Mucosa of rectum (tissue), 2 donors: ENCODE results near the gene MTO1.
"Not testable (repeated sequence)": the region's sequence is repeated elsewhere in the genome, so short reads cannot be mapped to it uniquely, and the experiment has no call there.

Experiments
- H3K27ac ChIP-seq, 2 donors: one replicate each; pipeline ENCODE4 v1.7.0; 2013; ENCODE audit warnings: inconsistent platforms in 2 of 2, low read depth in 2 of 2, low read length in 2 of 2
- H3K27me3 ChIP-seq, 2 donors: one replicate each; pipeline ENCODE4 v1.7.0; 2013; ENCODE audit warnings: low read length in 2 of 2; ENCODE audit not compliant: control insufficient read depth in 2 of 2, insufficient read depth in 2 of 2
- H3K36me3 ChIP-seq, 2 donors: one replicate each; pipeline ENCODE4 v1.7.0; 2013; ENCODE audit warnings: low read length in 2 of 2; ENCODE audit not compliant: control insufficient read depth in 2 of 2, insufficient read depth in 2 of 2
- H3K4me1 ChIP-seq, 2 donors: one replicate each; pipeline ENCODE4 v1.7.0; 2013; ENCODE audit warnings: low read length in 2 of 2, mild to moderate bottlenecking in 1 of 2; ENCODE audit not compliant: control insufficient read depth in 2 of 2, insufficient read depth in 2 of 2
- H3K4me3 ChIP-seq, 2 donors: one replicate each; pipeline ENCODE4 v1.7.0; 2013; ENCODE audit warnings: low read length in 2 of 2
- H3K9ac ChIP-seq, 2 donors: one replicate each; pipeline ENCODE4 v1.7.0; 2013; ENCODE audit warnings: low read length in 2 of 2, low read depth in 1 of 2, mild to moderate bottlenecking in 1 of 2
- H3K9me3 ChIP-seq, 2 donors: one replicate each; pipeline ENCODE4 v1.7.0; 2013; ENCODE audit warnings: low read length in 2 of 2; ENCODE audit not compliant: control insufficient read depth in 2 of 2
- donor health status: healthy.
- donor health status: Normal muscosa, but diverticular disease.

MTO1 gene

DNA sequence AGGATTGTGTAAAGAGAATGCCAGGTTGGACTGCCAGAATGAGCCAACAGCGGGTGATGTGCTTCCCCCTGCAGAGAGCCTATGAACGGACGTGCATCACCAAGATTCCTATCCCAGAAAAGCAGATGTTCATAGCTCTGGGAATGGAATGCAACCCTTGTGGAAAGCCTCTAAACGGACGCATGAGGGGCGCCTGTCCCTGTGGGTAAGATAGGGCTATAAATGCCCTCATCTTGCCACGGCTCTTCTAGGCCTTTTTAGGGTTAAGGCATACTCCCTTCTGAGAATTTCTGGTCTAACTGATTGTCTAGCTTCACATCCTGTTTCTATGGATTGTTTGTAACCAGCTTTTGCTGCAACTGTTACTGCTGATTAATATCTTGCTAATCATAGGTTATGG is 2.1 kb upstream of the MTO1 start:
- H3K36me3 ChIP-seq, H3K27me3 ChIP-seq, H3K4me1 ChIP-seq, H3K9me3 ChIP-seq, H3K27ac ChIP-seq, H3K4me3 ChIP-seq, H3K9ac ChIP-seq: not testable (repeated sequence)

DNA sequence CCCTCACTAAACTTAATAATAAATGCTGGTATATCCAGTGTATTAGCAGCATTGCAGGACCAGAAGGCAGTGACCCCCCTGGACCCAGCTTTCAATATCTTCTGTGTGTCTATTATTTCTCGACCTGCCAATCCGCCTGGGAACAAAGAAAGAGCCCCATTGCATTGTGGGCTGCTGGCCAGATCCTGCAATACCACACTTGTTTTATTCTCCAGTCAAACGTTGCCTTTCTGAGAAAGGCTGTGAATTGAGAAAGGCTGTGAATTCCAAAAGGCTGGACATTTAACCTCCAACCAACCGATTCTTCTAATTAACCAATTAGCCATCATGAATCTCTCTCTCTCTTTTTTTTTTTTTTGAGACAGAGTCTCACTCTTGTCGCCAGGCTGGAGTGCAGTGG is 1.5 kb upstream of the MTO1 start:
- no peak overlapping the region for H3K27ac ChIP-seq
- H3K9me3 ChIP-seq, result no peaks in the 10 kb centered on the region
- peaks cover 0 to 3% of the 10 kb centered on the region in 2 donors for H3K36me3 ChIP-seq
- peaks cover 0 to 2% of the 10 kb centered on the region in 2 donors for H3K4me1 ChIP-seq
- no peaks in the 10 kb centered on the region for H3K27me3 ChIP-seq
- H3K4me3 ChIP-seq, result no peak overlapping the region
- H3K9ac ChIP-seq, result no peak overlapping the region

DNA sequence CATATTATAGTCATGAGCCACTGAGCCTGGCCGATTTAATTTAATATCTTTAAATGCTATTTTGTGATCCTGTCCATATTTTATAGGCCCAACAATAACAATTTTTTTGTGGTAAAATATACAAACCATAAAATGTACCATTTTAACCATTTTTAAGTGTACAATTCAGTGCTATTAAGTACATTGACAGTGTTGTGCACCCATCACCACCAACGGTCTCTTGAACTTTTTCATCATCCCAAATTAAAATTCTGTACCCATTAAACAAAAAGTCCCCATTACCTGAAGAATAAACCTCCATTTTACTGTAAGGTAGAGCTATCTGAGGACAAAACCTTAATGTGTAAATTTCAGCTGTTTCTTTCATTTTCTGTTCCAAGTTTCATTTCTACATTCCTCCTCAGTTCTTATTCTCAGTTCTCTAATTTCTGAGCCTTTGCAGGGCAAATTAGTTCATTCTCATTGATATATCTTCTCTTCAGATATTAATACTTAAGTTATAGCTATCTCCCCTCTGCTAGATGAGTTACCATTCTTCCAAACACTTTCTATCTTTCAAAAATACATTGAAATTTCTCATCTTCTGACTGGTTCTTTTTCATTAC is 10.3 kb downstream of the MTO1 start:
- peaks cover 38 to 50% of the 10 kb centered on the region in 2 donors for H3K36me3 ChIP-seq

DNA sequence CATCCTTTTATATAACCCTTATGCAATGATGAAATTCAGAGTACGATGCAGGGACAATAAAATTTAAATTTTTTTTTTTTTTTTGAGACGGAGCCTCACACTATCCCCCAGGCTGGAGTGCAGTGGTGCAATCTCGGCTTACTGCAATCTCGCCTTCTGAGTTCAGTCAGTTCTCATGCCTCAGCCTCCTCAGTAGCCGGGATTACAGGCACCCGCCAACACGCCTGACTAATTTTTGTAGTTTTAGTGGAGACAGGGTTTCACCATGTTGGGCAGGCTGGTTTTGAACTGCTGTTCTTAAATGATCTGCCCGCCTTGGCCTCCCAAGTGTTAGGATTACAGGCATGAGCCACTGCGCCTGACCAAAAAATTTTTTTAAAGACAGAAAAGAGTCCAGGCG is 15.2 kb downstream of the MTO1 start:
- H3K4me3 ChIP-seq, result no peak overlapping the region
- H3K36me3 ChIP-seq, result peaks cover 42 to 51% of the 10 kb centered on the region in 2 donors
- no peaks in the 10 kb centered on the region for H3K27me3 ChIP-seq
- no peak overlapping the region for H3K9ac ChIP-seq
- no peaks in the 10 kb centered on the region for H3K9me3 ChIP-seq
- no peaks in the 10 kb centered on the region for H3K4me1 ChIP-seq
- no peak overlapping the region for H3K27ac ChIP-seq

More for the DNA sequence above, 10.3 kb downstream of the MTO1 start:
- Histone ChIP-seq H3K9ac (no peak overlapping the region), H3K4me3 (no peak overlapping the region), H3K27me3 (no peaks in the 10 kb centered on the region), H3K9me3 (no peaks in the 10 kb centered on the region), H3K4me1 (no peaks in the 10 kb centered on the region), H3K27ac (peak overlapping the region in 1 of 2 donors; percentile 56)

DNA sequence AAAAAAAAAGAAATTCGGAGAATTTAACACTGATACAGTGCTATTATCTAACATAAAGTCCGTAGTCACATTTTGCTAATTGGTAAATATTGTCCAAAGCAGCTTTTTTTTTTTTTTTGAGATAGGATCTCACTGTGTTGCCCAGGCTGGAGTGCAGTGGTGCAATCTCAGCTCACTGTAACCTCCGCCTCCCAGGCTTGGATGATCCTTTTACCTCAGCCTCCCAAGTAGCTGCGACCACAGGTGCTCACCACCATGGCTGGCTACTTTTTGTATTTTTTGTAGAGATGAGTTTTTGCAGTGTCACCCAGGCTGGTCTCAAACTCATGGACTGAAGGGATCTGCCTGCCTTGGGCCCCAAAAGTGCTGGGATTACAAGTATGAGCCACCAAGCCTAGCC is 15.9 kb downstream of the MTO1 start:
- Histone ChIP-seq H3K4me1 (no peaks in the 10 kb centered on the region), H3K4me3 (no peak overlapping the region), H3K27ac (no peak overlapping the region), H3K36me3 (peaks cover 42 to 52% of the 10 kb centered on the region in 2 donors), H3K9me3 (no peaks in the 10 kb centered on the region), H3K27me3 (no peaks in the 10 kb centered on the region), H3K9ac (no peak overlapping the region)

DNA sequence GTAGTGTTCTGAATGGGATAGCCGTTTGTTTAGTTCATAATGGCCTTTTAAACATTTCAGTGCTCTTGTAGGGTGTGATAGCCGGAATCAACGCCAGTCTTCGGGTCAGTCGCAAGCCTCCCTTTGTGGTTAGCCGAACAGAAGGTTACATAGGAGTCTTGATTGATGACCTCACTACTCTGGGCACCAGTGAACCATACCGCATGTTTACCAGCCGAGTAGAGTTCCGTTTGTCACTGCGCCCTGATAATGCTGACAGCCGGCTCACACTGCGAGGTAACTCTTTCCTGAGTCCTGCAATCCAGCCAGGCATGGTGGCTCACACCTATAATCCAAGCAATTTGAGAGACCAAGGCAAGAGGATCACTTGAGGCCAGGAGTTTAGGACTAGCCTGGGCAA is 20.4 kb downstream of the MTO1 start:
- Histone ChIP-seq H3K36me3 (peaks cover 53 to 57% of the 10 kb centered on the region in 2 donors), H3K9me3 (no peaks in the 10 kb centered on the region), H3K27me3 (no peaks in the 10 kb centered on the region), H3K27ac (no peak overlapping the region), H3K4me3 (no peak overlapping the region), H3K9ac (no peak overlapping the region), H3K4me1 (no peaks in the 10 kb centered on the region)

DNA sequence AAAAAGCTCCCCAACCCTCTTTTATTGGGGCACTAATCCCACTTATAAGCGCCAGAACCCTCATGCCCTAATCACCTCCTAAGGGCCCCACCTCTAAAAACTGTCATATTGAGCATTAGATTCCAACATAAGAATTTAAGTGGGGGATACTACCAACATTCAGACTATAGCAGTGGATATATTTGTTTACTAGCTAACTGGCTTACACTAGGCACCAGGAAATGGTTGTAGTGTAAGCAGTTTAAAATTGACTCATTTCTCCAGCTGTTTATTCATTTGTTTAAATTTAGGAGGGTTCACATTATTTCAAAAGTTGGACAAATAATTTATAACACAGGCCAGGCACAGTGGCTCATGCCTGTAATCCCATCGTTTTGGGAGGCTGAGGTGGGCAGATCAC is 22.9 kb downstream of the MTO1 start:
- Histone ChIP-seq H3K4me1 (no peaks in the 10 kb centered on the region), H3K27me3 (no peaks in the 10 kb centered on the region), H3K27ac (no peak overlapping the region), H3K9me3 (no peaks in the 10 kb centered on the region), H3K4me3 (no peak overlapping the region), H3K36me3 (peaks cover 66 to 69% of the 10 kb centered on the region in 2 donors), H3K9ac (no peak overlapping the region)

DNA sequence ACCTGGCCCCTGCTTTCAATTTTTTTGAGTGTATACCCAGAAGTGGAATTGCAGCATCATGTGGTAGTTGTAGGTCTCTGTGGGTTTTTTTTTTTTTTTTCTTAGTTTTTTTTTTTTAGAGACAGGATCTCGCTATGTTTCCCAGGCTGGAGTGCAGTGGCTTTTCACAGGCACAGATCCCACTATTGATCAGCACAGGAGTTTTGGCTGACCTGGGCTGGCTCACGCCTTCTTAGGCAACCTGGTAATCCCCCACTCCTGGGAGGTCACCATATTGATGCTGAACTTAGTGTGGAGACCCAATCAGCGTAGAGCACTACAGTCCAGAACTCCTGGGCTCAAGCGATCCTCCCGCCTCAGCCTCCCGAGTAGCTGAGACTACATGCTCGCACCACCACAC is 25.9 kb downstream of the MTO1 start:
- Histone ChIP-seq H3K27me3 (no peaks in the 10 kb centered on the region), H3K27ac (no peak overlapping the region), H3K36me3 (peaks cover 47 to 50% of the 10 kb centered on the region in 2 donors), H3K4me1 (no peaks in the 10 kb centered on the region), H3K4me3 (no peak overlapping the region), H3K9ac (no peak overlapping the region), H3K9me3 (no peaks in the 10 kb centered on the region)

DNA sequence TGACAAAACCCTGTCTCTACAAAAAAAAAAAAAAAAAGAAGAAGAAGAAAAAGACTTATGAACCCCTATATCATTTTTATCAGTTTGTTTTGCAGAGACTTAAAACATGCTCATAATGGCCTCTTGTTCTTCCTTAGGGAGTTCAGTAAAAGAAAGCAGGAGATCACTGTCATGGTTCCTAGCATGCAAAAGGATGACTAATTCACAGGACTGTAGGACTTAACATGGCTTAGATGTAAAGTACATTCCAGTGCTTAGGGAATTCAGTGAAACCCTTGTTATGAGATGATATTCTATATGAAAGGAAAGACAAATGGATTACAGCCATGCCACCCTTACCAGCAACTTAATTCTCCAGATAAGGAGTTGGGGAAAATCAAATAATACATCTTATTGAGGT is 29.8 kb downstream of the MTO1 start:
- Histone ChIP-seq H3K27ac (no peak overlapping the region), H3K4me1 (no peaks in the 10 kb centered on the region), H3K4me3 (no peak overlapping the region), H3K27me3 (no peaks in the 10 kb centered on the region), H3K9me3 (no peaks in the 10 kb centered on the region), H3K9ac (no peak overlapping the region), H3K36me3 (peaks cover 42 to 44% of the 10 kb centered on the region in 2 donors)

DNA sequence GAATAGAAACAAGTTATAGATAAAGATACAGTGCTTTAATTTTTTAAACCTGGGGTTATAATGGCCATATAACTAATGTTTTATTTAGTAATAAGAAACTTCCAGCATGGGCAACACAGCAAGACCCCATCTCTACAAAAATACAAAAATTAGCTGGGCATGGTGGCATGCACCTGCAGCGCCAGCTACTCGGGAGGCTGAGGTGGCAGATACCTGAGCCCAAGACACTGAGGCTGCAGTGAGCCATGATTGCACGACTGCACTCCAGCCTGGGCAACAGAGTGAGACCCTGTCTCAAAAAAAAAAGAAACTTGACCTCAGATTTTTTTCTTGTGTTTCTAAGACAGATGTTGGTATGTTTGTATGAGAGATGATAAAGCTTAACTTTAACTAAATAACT is 36.4 kb downstream of the MTO1 start:
- H3K4me3 ChIP-seq, result no peak overlapping the region
- no peaks in the 10 kb centered on the region for H3K4me1 ChIP-seq
- no peaks in the 10 kb centered on the region for H3K27me3 ChIP-seq
- no peak overlapping the region for H3K27ac ChIP-seq
- no peak overlapping the region for H3K9ac ChIP-seq
- H3K9me3 ChIP-seq, result no peaks in the 10 kb centered on the region
- H3K36me3 ChIP-seq, result peaks cover 35 to 46% of the 10 kb centered on the region in 2 donors
